Breast epithelium (tissue), 4 donors: ENCODE results near the gene RAX2. TPM values are rescaled to one million over a fixed set of nuclear protein-coding genes. Genes with fewer than 3 reads are reported as not detected.

Experiments used
- DNase-seq, 2 donors: peaks; one replicate each; pipeline ENCODE4 v3.0.0-alpha.2; 2019; ENCODE audit warnings: low spot score in 2 of 2
- H3K27ac ChIP-seq, 2 donors: fragments of 200-600 bp; sonication (generic) in 1 of 2; one replicate each; pipeline ENCODE4 v1.5.1; 2016 to 2019; ENCODE audit warnings: mild to moderate bottlenecking in 1 of 2
- H3K27me3 ChIP-seq, 2 donors: fragments of 200-600 bp; sonication (generic) in 1 of 2; one replicate each; pipeline versions ENCODE4 v1.5.1 to v1.6.0; 2017 to 2019; ENCODE audit warnings: control low read depth in 1 of 2, mild to moderate bottlenecking in 1 of 2
- H3K36me3 ChIP-seq: fragments of 200-600 bp; one replicate; pipeline ENCODE4 v1.5.1; 2019
- H3K4me1 ChIP-seq, 2 donors: fragments of 200-600 bp; sonication (generic); one replicate each; pipeline ENCODE4 v1.5.1; 2016 to 2019; ENCODE audit warnings: control low read depth in 1 of 2
- H3K4me3 ChIP-seq, 3 donors: fragments of 200-600 bp; sonication (generic); 1 replicate in 2 of 3; 2 replicates in 1 of 3; pipeline ENCODE4 v1.5.1; 2016 to 2019; ENCODE audit warnings: mild to moderate bottlenecking in 3 of 3, moderate library complexity in 2 of 3
- H3K9me3 ChIP-seq, 2 donors: fragments of 200-600 bp; sonication (generic) in 1 of 2; one replicate each; pipeline ENCODE4 v1.5.1; 2016 to 2019; ENCODE audit warnings: control low read depth in 1 of 2
- CTCF ChIP-seq, 3 donors: fragments of 450-650 bp; IDR thresholded peaks; one replicate each; pipeline ENCODE4 v1.5.1; 2016 to 2017; ENCODE audit warnings: antibody characterized with exemption in 3 of 3, mild to moderate bottlenecking in 3 of 3, moderate library complexity in 3 of 3
- POLR2A ChIP-seq: fragments of 450-650 bp; IDR thresholded peaks from one replicate; pipeline ENCODE4 v1.6.1; 2016; ENCODE audit warnings: antibody characterized with exemption, mild to moderate bottlenecking, moderate library complexity
- POLR2AphosphoS5 ChIP-seq, 3 donors: sonication (generic); formaldehyde crosslinking; IDR thresholded peaks; one replicate each; pipeline ENCODE4 v1.6.1; 2017; ENCODE audit warnings: antibody characterized with exemption in 3 of 3
- intact Hi-C: fragments of 100-400 bp; cut with DNase I; formaldehyde crosslinking; loops from one replicate; pipeline ENCODE4 v1.15.1; 2023; ENCODE audit warnings: low total_unique reads
- total RNA-seq, 3 donors: library from RNA; depleted of rRNA; stranded (reverse); fragments of >200 nt; gene quantifications; one replicate each; pipeline ENCODE4 v1.1.0, GENCODE V29; 2016

The RAX2 gene
- total RNA-seq, result under 1 TPM in 1 of 3 donors, not detected in 2; 0.66 TPM

- H3K36me3 ChIP-seq, result peaks cover 5% of the 10 kb centered on the region
- no peaks in the 10 kb centered on the region for H3K4me1 ChIP-seq
- intact Hi-C loops, result no loop called here
- H3K4me3 ChIP-seq, result no peak within 1 kb of the TSS
- no peaks in the 10 kb centered on the region for H3K27me3 ChIP-seq
- no peaks in the 10 kb centered on the region for H3K9me3 ChIP-seq
- no peak within 1 kb of the TSS for H3K27ac ChIP-seq
- DNase-seq, result no peak
- no peak for TF ChIP-seq POLR2AphosphoS5 (IDR thresholded peaks at IDR 0.05)
- TF ChIP-seq POLR2A, result no peak
- TF ChIP-seq CTCF (IDR thresholded peaks at IDR 0.05), result no peak
These were observed at the start of gene RAX2 for GRCh38 chr19:3771906-3772455. TSS of gene RAX2 (minus strand) at chr19:3772228. CDS start at chr19:3771742, 486 bp downstream.

DNA sequence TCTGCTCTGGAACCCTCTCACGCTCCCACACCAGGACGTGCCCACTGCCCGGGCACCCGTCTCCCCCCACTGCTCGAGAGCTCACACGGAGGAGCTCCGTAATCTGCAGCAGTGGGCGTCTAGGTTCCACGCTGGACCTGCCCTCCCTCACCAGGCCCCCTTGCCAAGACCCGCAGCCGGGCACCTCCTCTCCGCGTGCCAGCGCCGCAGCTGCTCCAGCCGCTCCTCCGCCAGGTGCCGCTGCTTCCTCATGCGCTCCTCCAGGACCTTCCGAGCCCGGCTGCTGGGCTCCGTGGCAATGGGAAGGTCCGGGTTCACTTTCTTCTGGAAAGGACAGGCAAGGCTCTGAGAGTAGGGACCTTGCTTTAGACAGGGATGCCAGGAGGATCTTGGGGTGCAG is 49.1 kb upstream of the RAX2 start:
- intact Hi-C loops, result no loop called here
- TF ChIP-seq CTCF (IDR thresholded peaks at IDR 0.05) (no peak), POLR2AphosphoS5 (IDR thresholded peaks at IDR 0.05) (no peak)

GRCh38 chr19:3819989-3820388 is 48.0 kb upstream of the RAX2 start:
- Histone ChIP-seq H3K36me3 (no peaks in the 10 kb centered on the region), H3K27me3 (peaks cover 0 to 19% of the 10 kb centered on the region in 2 donors), H3K4me3 (no peak overlapping the region), H3K4me1 (no peaks in the 10 kb centered on the region), H3K27ac (no peak overlapping the region), H3K9me3 (no peaks in the 10 kb centered on the region)
- intact Hi-C loops, result no loop called here
- DNase-seq, result no peak
- TF ChIP-seq POLR2A, result no peak
- no peak for TF ChIP-seq POLR2AphosphoS5 (IDR thresholded peaks at IDR 0.05)
- no peak for TF ChIP-seq CTCF (IDR thresholded peaks at IDR 0.05)

More for the DNA sequence above, 49.1 kb upstream of the RAX2 start:
- Histone ChIP-seq H3K4me3 (no peak overlapping the region), H3K27me3 (peaks cover 0 to 23% of the 10 kb centered on the region in 2 donors), H3K27ac (no peak overlapping the region), H3K9me3 (no peaks in the 10 kb centered on the region), H3K36me3 (no peaks in the 10 kb centered on the region), H3K4me1 (no peaks in the 10 kb centered on the region)
- DNase-seq, result no peak

DNA sequence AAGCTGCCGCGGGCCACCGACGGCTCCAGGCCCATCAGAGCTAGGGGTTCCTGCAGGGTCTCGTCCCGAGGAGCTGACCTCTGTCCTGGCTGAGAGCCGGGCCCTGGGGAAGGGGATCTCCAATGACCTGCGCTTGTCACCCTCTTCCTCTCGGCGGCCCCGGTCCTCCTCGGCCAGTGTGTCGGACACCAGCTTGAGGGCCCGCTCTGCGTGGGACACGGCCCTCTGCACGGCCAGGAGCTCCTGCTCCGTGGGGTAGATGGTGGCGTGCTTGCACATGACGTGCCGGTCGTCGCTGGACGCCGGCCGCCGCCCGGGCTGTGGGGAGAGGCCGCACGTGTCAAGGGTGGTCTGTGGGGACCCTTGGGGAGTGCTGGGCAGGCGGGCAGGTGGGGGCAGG is 46.9 kb upstream of the RAX2 start:
- no peak for TF ChIP-seq POLR2A
- no peak for TF ChIP-seq CTCF (IDR thresholded peaks at IDR 0.05)
- no peak for TF ChIP-seq POLR2AphosphoS5 (IDR thresholded peaks at IDR 0.05)
- Histone ChIP-seq H3K4me3 (no peak overlapping the region), H3K27ac (no peak overlapping the region), H3K36me3 (no peaks in the 10 kb centered on the region), H3K9me3 (no peaks in the 10 kb centered on the region), H3K4me1 (no peaks in the 10 kb centered on the region), H3K27me3 (peaks cover 0 to 16% of the 10 kb centered on the region in 2 donors)
- DNase-seq, result no peak
- intact Hi-C loops, result no loop called here

GRCh38 chr19:3818466-3818865 is 46.4 kb upstream of the RAX2 start:
- Histone ChIP-seq H3K4me1 (no peaks in the 10 kb centered on the region), H3K4me3 (no peak overlapping the region), H3K27ac (no peak overlapping the region), H3K36me3 (no peaks in the 10 kb centered on the region), H3K27me3 (peaks cover 0 to 12% of the 10 kb centered on the region in 2 donors), H3K9me3 (no peaks in the 10 kb centered on the region)
- intact Hi-C loops, result no loop called here
- DNase-seq, result no peak
- TF ChIP-seq POLR2AphosphoS5 (IDR thresholded peaks at IDR 0.05) (no peak), CTCF (IDR thresholded peaks at IDR 0.05) (no peak)
